Keratinocyte (primary cell): ENCODE data around the gene POLD2. TPM values are rescaled to one million over a fixed set of nuclear protein-coding genes. Genes with fewer than 3 reads are reported as not detected.

ENCODE experiments used
- DNase-seq: peaks from one replicate; pipeline ENCODE4 v3.0.0-alpha.2; 2011; ENCODE audit warnings: low read depth, missing footprints, low spot score
- FAIRE-seq: peaks from 2 replicates; lab custom pipeline; 2011; peaks lifted over from hg19 to GRCh38; lab: Jason Lieb, UNC
- H2AFZ ChIP-seq: 2 replicates; pipeline ENCODE4 v1.6.0; 2012; ENCODE audit warnings: low read length, control low read depth, inconsistent platforms; ENCODE audit not compliant: control insufficient read depth
- H3K27ac ChIP-seq: 2 replicates; pipeline ENCODE4 v1.5.1; 2011; ENCODE audit warnings: low read length; ENCODE audit not compliant: control insufficient read depth, insufficient read depth
- H3K27me3 ChIP-seq: 3 replicates; pipeline ENCODE4 v1.6.0; 2011; ENCODE audit warnings: low read length; ENCODE audit not compliant: control insufficient read depth, insufficient read depth; ENCODE audit errors: extremely low read depth
- H3K36me3 ChIP-seq, 2 experiments: 2 replicates in 1 of 2; 3 replicates in 1 of 2; pipeline ENCODE4 v1.5.1; 2011; ENCODE audit warnings: low read length in 2 of 2, mild to moderate bottlenecking in 1 of 2; ENCODE audit not compliant: control insufficient read depth in 2 of 2, insufficient read depth in 2 of 2; ENCODE audit errors: extremely low read depth in 1 of 2
- H3K4me1 ChIP-seq: 3 replicates; pipeline ENCODE4 v1.5.1; 2011; ENCODE audit warnings: low read length; ENCODE audit not compliant: control insufficient read depth, insufficient read depth; ENCODE audit errors: extremely low read depth
- H3K4me2 ChIP-seq: 3 replicates; pipeline ENCODE4 v1.6.0; 2011; ENCODE audit warnings: low read depth, low read length; ENCODE audit not compliant: control insufficient read depth, insufficient read depth; ENCODE audit errors: extremely low read depth
- H3K4me3 ChIP-seq, 3 experiments: fragments of 200-600 bp in 1 of 3; sonication (generic) in 1 of 3; 2 replicates in 2 of 3; 3 replicates in 1 of 3; pipeline ENCODE4 v1.5.1; 2011 to 2016; ENCODE audit warnings: low read length in 3 of 3, mild to moderate bottlenecking in 3 of 3, control low read depth in 2 of 3, inconsistent platforms in 1 of 3, low read depth in 1 of 3, mixed read lengths in 1 of 3, mixed run types in 1 of 3, moderate library complexity in 1 of 3; ENCODE audit not compliant: control insufficient read depth in 2 of 3, insufficient read depth in 2 of 3; ENCODE audit errors: extremely low read depth in 1 of 3
- H3K79me2 ChIP-seq: 2 replicates; pipeline ENCODE4 v1.6.0; 2012; ENCODE audit warnings: low read length; ENCODE audit not compliant: control insufficient read depth, insufficient read depth
- H3K9ac ChIP-seq: 3 replicates; pipeline ENCODE4 v1.6.0; 2011; ENCODE audit warnings: low read length; ENCODE audit not compliant: control insufficient read depth, insufficient read depth; ENCODE audit errors: extremely low read depth
- H3K9me1 ChIP-seq: 3 replicates; pipeline ENCODE4 v1.6.0; 2011; ENCODE audit warnings: low read length; ENCODE audit not compliant: control insufficient read depth, insufficient read depth; ENCODE audit errors: extremely low read depth
- H3K9me3 ChIP-seq: 2 replicates; pipeline ENCODE4 v1.5.1; 2012; ENCODE audit warnings: low read depth, low read length; ENCODE audit not compliant: control insufficient read depth
- H4K20me1 ChIP-seq: 3 replicates; pipeline ENCODE4 v1.6.0; 2011; ENCODE audit warnings: low read length; ENCODE audit not compliant: control insufficient read depth, insufficient read depth; ENCODE audit errors: extremely low read depth
- EZH2 ChIP-seq: IDR thresholded peaks from one replicate; pipeline ENCODE4 v1.6.1; 2012; ENCODE audit warnings: inconsistent platforms, mild to moderate bottlenecking, low read length, moderate library complexity
- dilution Hi-C: fragments of 300-500 bp; cut with MboI; formaldehyde crosslinking; loops from one replicate; pipeline ENCODE4 v1.7.0; 2020; ENCODE audit warnings: low sequenced_read_pairs; ENCODE audit not compliant: extremely low pct_ligation_motif_present
- polyA plus RNA-seq, 5 experiments: library from polyadenylated mRNA; depleted of rRNA in 3 of 5; stranded (reverse) in 3 of 5; stranded (forward) in 1 of 5; unstranded in 1 of 5; fragments of >200 nt; gene quantifications; 1 replicate in 1 of 5; 2 replicates in 3 of 5; 3 replicates in 1 of 5; pipeline versions ENCODE4 v1.2.1 to v1.2.3, GENCODE V29; 2011 to 2012; ENCODE audit warnings: missing spikeins in 2 of 5, low read depth in 1 of 5, low replicate concordance in 1 of 5
- TF ChIP-seq, protein P1 (sequence below), 3 experiments: IDR thresholded peaks in 1 of 3; conservative IDR thresholded peaks in 1 of 3; optimal IDR thresholded peaks in 1 of 3; 2 replicates in 2 of 3; 3 replicates in 1 of 3; pipeline versions ENCODE3 to v1.5.1; 2011; ENCODE audit warnings: low read length in 3 of 3, mild to moderate bottlenecking in 3 of 3, moderate library complexity in 2 of 3, control low read depth in 1 of 3, inconsistent platforms in 1 of 3; ENCODE audit not compliant: insufficient read depth in 2 of 3; ENCODE audit errors: extremely low read depth in 1 of 3

Gene POLD2
- polyA plus RNA-seq, 1 donor (not counting 4 experiments of a cell fraction or from before 2014, with no cell fraction given), result 158 TPM

DNA sequence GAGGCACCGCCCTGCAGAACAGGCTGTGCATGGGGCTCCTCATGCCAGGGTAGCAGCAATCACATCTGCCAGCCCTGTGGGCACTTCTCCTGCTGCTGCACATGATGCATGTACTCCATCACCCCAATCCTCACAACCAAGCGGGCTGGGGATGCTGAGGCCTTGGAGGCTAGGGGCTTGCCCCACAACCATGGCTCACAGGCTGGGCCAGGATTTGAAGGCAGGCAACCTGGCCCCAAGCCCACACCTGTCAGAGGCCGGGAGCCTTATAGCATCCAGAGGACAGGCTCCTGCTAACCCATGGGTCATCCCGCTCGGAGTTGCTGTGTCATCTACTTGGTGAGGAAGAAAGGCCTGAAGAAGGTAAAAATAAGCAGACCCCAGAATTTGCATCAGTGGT, 43.2 kb downstream of the POLD2 start:
- Histone ChIP-seq H3K9me3 (no peaks in the 10 kb centered on the region), H3K36me3 (peaks cover 6 to 27% of the 10 kb centered on the region in 2 experiments), H3K79me2 (no peaks in the 10 kb centered on the region), H3K9me1 (no peaks in the 10 kb centered on the region), H4K20me1 (no peaks in the 10 kb centered on the region), H3K27ac (no peak overlapping the region), H3K4me1 (peaks cover 3% of the 10 kb centered on the region), H3K9ac (no peak overlapping the region), H3K27me3 (no peaks in the 10 kb centered on the region), H3K4me2 (no peak overlapping the region), H3K4me3 (no peak overlapping the region), H2AFZ (no peak overlapping the region)
- DNase-seq, result no peak
- dilution Hi-C loops, result no loop called here
- no peak for TF ChIP-seq EZH2
- TF ChIP-seq, protein P1, sequence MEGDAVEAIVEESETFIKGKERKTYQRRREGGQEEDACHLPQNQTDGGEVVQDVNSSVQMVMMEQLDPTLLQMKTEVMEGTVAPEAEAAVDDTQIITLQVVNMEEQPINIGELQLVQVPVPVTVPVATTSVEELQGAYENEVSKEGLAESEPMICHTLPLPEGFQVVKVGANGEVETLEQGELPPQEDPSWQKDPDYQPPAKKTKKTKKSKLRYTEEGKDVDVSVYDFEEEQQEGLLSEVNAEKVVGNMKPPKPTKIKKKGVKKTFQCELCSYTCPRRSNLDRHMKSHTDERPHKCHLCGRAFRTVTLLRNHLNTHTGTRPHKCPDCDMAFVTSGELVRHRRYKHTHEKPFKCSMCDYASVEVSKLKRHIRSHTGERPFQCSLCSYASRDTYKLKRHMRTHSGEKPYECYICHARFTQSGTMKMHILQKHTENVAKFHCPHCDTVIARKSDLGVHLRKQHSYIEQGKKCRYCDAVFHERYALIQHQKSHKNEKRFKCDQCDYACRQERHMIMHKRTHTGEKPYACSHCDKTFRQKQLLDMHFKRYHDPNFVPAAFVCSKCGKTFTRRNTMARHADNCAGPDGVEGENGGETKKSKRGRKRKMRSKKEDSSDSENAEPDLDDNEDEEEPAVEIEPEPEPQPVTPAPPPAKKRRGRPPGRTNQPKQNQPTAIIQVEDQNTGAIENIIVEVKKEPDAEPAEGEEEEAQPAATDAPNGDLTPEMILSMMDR (optimal IDR thresholded peaks at IDR 0.05 in 1 of 3, IDR thresholded peaks at IDR 0.05 in 1 of 3, conservative IDR thresholded peaks at IDR 0.05 in 1 of 3; ENCODE audit: extremely low read depth in 1 of 3, insufficient read depth in 2 of 3, low read length in 3 of 3), result no peak
- no peak for FAIRE-seq

DNA sequence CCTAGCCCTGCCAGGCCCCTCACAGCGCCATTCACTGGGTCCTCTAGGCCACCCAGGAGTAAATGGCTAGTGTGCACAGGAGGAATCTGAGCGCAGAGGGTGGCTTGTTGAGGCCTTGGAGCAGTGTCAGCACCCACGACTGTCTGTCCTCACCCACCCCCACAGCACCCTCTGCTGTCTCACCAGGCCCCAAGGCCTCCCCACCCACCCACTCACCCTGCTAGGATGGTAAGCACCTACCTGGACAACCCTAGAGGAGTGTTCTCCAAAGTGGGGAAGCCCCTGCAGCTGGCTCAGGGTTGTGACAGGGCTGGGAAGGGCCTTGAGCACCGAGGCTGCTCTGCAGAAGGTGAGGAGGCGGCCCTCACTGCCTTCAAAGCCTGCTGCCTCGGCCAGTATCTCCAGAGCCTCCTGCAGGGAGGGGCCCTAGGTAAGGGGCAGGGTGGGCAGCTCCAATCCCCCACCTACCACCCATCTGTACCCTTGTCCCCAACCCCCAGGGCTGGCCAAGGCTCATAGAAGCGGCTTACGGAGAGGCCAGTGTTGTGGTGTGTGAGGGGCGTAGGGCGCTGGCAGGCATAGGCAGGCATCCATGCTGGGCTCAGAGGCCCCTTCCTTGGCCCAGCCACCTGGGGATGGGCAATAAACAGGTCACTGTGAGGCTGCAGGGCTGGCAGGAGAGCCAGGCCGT, 43.9 kb downstream of the POLD2 start:
- no peak overlapping the region for H3K4me3 ChIP-seq
- H3K79me2 ChIP-seq, result no peaks in the 10 kb centered on the region
- H3K27me3 ChIP-seq, result no peaks in the 10 kb centered on the region
- H3K9me3 ChIP-seq, result no peaks in the 10 kb centered on the region
- no peaks in the 10 kb centered on the region for H4K20me1 ChIP-seq
- no peak for FAIRE-seq
- H3K27ac ChIP-seq, result no peak overlapping the region
- H2AFZ ChIP-seq, result no peak overlapping the region
- H3K4me1 ChIP-seq, result peaks cover 3% of the 10 kb centered on the region
- dilution Hi-C loops, result no loop called here
- H3K9ac ChIP-seq, result no peak overlapping the region
- DNase-seq, result no peak
- H3K9me1 ChIP-seq, result no peaks in the 10 kb centered on the region
- TF ChIP-seq, protein P1 (optimal IDR thresholded peaks at IDR 0.05 in 1 of 3, IDR thresholded peaks at IDR 0.05 in 1 of 3, conservative IDR thresholded peaks at IDR 0.05 in 1 of 3; ENCODE audit: extremely low read depth in 1 of 3, insufficient read depth in 2 of 3, low read length in 3 of 3), result no peak
- TF ChIP-seq EZH2, result no peak
- H3K4me2 ChIP-seq, result no peak overlapping the region
- peaks cover 6 to 27% of the 10 kb centered on the region in 2 experiments for H3K36me3 ChIP-seq
